Measurements from ENCODE around the gene PEX10. TPM values are rescaled to one million over a fixed set of nuclear protein-coding genes. Genes with fewer than 3 reads are reported as not detected.

Gene PEX10
- polyA plus RNA-seq, 1 experiment = 11.9 TPM

DNA sequence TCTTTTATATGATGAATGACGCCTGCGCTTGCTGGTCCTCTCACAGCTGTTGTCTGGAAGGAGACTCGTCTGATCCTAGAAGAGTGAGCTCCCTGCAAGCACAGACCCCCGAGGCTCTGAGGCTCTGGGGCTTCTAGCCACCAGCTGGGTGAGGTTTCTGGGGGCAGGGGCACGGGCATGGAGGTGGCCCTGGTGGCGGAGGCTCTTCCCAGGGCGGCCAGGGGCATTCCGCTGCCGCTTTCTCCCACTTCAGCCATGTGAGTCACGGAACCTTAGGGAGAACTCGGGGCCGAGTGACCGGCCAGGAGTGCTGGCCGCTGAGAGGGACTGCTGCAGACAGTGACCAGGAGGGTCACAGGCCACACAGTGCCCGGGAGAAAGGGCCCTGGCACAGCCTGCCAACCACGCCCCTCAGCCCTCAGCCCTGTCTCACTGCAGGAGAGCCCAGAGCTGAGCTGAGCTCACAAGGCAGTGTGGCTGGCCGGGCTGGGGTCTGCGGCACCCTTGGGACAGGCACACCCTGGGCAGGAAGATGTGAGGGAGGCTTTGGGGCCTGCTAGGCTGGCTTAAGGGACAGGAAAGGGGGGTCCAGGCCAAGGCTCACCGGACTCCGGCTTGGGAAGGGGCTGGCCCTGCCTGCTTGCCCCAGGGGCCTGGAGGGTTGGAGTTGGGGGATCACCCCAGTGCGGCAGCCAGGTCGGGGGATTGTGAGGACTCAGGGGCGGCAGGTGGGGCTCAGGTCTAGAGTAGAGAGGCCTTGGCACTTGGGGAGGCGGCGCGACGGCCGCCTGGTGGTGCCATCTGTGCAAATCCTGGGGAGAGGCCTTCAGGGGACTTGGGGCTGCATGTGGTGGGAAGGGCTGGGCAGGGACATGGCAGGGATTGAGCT lies 56.7 kb downstream of the PEX10 start:
- CTCF ChIA-PET = interaction anchor here (0.9 kb wide), 1 partner anchor 26 kb away, joined by 3 read pairs; no protein-coding TSS in a partner anchor
- Histone ChIP-seq H3K27me3 (ENCODE audit: control insufficient read depth, insufficient read depth, low read length) (peaks cover 2% of the 10 kb centered on the region), H3K4me3 (ENCODE audit: low read depth, low read length) (no peak overlapping the region), H3K9me3 (ENCODE audit: control insufficient read depth, insufficient read depth, low read length) (no peaks in the 10 kb centered on the region; the same call in 1 of the 2 replicates), H3K27ac (ENCODE audit: low read depth, low read length) (no peak overlapping the region)
- POLR2A ChIA-PET = no interaction called here
- TF ChIP-seq, protein P1, sequence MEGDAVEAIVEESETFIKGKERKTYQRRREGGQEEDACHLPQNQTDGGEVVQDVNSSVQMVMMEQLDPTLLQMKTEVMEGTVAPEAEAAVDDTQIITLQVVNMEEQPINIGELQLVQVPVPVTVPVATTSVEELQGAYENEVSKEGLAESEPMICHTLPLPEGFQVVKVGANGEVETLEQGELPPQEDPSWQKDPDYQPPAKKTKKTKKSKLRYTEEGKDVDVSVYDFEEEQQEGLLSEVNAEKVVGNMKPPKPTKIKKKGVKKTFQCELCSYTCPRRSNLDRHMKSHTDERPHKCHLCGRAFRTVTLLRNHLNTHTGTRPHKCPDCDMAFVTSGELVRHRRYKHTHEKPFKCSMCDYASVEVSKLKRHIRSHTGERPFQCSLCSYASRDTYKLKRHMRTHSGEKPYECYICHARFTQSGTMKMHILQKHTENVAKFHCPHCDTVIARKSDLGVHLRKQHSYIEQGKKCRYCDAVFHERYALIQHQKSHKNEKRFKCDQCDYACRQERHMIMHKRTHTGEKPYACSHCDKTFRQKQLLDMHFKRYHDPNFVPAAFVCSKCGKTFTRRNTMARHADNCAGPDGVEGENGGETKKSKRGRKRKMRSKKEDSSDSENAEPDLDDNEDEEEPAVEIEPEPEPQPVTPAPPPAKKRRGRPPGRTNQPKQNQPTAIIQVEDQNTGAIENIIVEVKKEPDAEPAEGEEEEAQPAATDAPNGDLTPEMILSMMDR (IDR thresholded peaks at IDR 0.05; ENCODE audit: low read depth, low read length) = no peak
- no peak for DNase-seq (ENCODE audit: low read depth, low spot score)

DNA sequence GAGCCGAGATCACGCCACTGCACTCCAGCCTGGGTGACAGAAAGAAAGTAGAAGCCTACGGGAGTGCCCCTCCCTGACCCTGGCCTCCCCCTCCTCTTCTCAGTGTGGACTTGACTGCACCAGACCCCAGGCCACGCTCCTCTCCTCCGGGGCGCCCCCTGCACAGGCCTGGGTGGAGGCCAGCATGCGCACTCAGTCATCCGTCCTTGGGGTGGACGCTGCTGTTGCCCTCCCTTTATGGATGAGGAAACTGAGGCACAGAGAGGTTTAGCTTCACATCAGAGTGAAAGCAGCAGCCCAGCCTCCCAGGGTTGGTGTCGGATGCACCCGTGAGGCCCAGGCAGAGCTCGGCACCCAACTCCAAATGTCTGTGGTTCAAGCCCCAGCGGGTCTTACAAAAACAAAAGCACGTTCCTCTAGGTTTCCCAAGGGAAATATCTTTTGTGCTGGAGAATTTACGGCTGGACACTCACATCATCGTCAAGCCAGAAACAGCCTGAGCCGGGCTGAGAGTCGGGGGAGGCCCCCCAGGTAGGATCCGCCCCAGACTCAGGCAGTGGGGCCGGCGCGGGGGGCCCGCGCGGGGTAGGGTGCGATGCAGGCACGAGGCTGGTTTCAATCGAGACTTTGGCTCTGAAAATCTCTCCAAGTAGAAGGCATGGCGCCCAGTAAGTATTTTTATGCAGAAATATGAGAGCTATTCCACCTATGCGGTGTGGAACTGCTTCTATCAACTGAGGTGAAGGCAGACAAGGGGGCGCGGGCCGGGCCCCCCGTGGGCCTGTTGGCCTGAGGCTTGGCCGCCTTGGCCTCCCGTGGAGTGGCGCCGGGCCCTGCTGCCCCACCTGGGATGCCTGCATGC lies 57.6 kb downstream of the PEX10 start:
- peaks cover 2% of the 10 kb centered on the region for H3K27me3 ChIP-seq (ENCODE audit: control insufficient read depth, insufficient read depth, low read length)
- no peak overlapping the region for H3K4me3 ChIP-seq (ENCODE audit: low read depth, low read length)
- no peak overlapping the region for H3K27ac ChIP-seq (ENCODE audit: low read depth, low read length)
- TF ChIP-seq, protein P1 (IDR thresholded peaks at IDR 0.05; ENCODE audit: low read depth, low read length) = no peak
- H3K9me3 ChIP-seq (ENCODE audit: control insufficient read depth, insufficient read depth, low read length) = no peaks in the 10 kb centered on the region; the same call in 1 of the 2 replicates
- CTCF ChIA-PET = interaction anchor here (0.9 kb wide), 1 partner anchor 27 kb away, joined by 3 read pairs; no protein-coding TSS in a partner anchor
- DNase-seq (ENCODE audit: low read depth, low spot score) = no peak
- POLR2A ChIA-PET = no interaction called here

Other genes with a start within 250 kb of the PEX10 start
- 9.7 and 12.6 TPM in 2 replicates for gene FAAP20, start 217.8 kb downstream of the PEX10 start, polyA plus RNA-seq (2011; rRNA removed)
- 6.7 and 9.0 TPM in 2 replicates for gene SKI, start 184.2 kb downstream of the PEX10 start, polyA plus RNA-seq (2011; rRNA removed)
- gene MORN1, start 21.0 kb downstream of the PEX10 start, polyA plus RNA-seq (2011; rRNA removed) = 3.0 and 3.6 TPM in 2 replicates
- 312 and 324 TPM in 2 replicates for gene RER1, start 20.7 kb downstream of the PEX10 start, polyA plus RNA-seq (2011; rRNA removed)
- 0.05 and 0.06 TPM in 2 replicates for gene PLCH2, start 63.7 kb upstream of the PEX10 start, polyA plus RNA-seq (2011; rRNA removed)
- 10.9 and 13.4 TPM in 2 replicates for gene PANK4, start 114.0 kb upstream of the PEX10 start, polyA plus RNA-seq (2011; rRNA removed)
- gene HES5, start 117.7 kb upstream of the PEX10 start, polyA plus RNA-seq (2011; rRNA removed) = not detected in 2 replicates
- 5.4 and 7.9 TPM in 2 replicates for gene TNFRSF14, start 143.8 kb upstream of the PEX10 start, polyA plus RNA-seq (2011; rRNA removed)
- gene PRXL2B, start 174.2 kb upstream of the PEX10 start, polyA plus RNA-seq (2011; rRNA removed) = 10.2 and 14.3 TPM in 2 replicates
- 0.10 and 0.21 TPM in 2 replicates for gene MMEL1, start 220.5 kb upstream of the PEX10 start, polyA plus RNA-seq (2011; rRNA removed)

Measured in AG04450 (cell line).